B cell (primary cell): ENCODE measurements around the gene HTR3C. TPM values are rescaled to one million over a fixed set of nuclear protein-coding genes. Genes with fewer than 3 reads are reported as not detected.
A peak's percentile ranks its signal among the peaks of the same experiment; 100 is the strongest.

Source experiments
- ATAC-seq: fragments of 200-7000 bp; cut with Tn5 transposase; one replicate; pipeline ENCODE4 v1.10.0; 2021; ENCODE audit warnings: low read depth, mild to moderate bottlenecking, moderate number of reproducible peaks, moderate library complexity
- CTCF ChIA-PET: fragments of 350-600 bp; sonication (Branson Sonifier 250); formaldehyde crosslinking; loops from one replicate; lab custom pipeline; 2021; ENCODE audit warnings: antibody characterized with exemption, inconsistent platforms; lab: Charles Lee
- POLR2A ChIA-PET: fragments of 350-600 bp; sonication (Branson Sonifier 250); formaldehyde crosslinking; loops from one replicate; lab custom pipeline; 2021; ENCODE audit warnings: antibody characterized with exemption; lab: Charles Lee
- DNase-seq: peaks from one replicate; pipeline ENCODE4 v3.0.0; 2013
- H2AFZ ChIP-seq: 2 replicates; pipeline ENCODE4 v1.6.1; 2012; ENCODE audit warnings: mild to moderate bottlenecking, low read depth, low read length; ENCODE audit not compliant: insufficient read depth, poor library complexity, severe bottlenecking
- H3K27ac ChIP-seq, 2 donors: 1 replicate in 1 of 2; 2 replicates in 1 of 2; pipeline ENCODE4 v1.5.1; 2012 to 2013; ENCODE audit warnings: low read length in 2 of 2, mild to moderate bottlenecking in 2 of 2, moderate library complexity in 1 of 2
- H3K27me3 ChIP-seq, 4 experiments: fragments of 200-600 bp in 1 of 4; sonication (generic) in 1 of 4; replicated peaks in 1 of 4; 1 replicate in 2 of 4; 2 replicates in 2 of 4; pipeline versions ENCODE4 v1.6.1 to v1.7.0; 2013 to 2016; ENCODE audit warnings: low read length in 3 of 4, mild to moderate bottlenecking in 2 of 4, mixed read lengths in 1 of 4, moderate library complexity in 1 of 4; ENCODE audit not compliant: insufficient read depth in 4 of 4, control insufficient read depth in 3 of 4; ENCODE audit errors: control extremely low read depth in 1 of 4
- H3K36me3 ChIP-seq, 2 experiments: replicated peaks in 1 of 2; 1 replicate in 1 of 2; 2 replicates in 1 of 2; pipeline versions ENCODE4 v1.6.1 to v1.7.1; 2013; ENCODE audit warnings: low read length in 1 of 2; ENCODE audit not compliant: insufficient read depth in 2 of 2, control insufficient read depth in 1 of 2; ENCODE audit errors: control extremely low read depth in 1 of 2, extremely low read depth in 1 of 2
- H3K4me1 ChIP-seq, 2 donors: fragments of 200-600 bp in 1 of 2; sonication (generic) in 1 of 2; 1 replicate in 1 of 2; 2 replicates in 1 of 2; pipeline versions ENCODE4 v1.5.1 to v1.6.1; 2013 to 2017; ENCODE audit warnings: low read length in 2 of 2; ENCODE audit not compliant: control insufficient read depth in 2 of 2, insufficient read depth in 2 of 2
- H3K4me2 ChIP-seq: replicated peaks from 2 replicates; pipeline ENCODE3; 2012; ENCODE audit warnings: mild to moderate bottlenecking, low read depth, low read length; ENCODE audit not compliant: poor library complexity, severe bottlenecking
- H3K4me3 ChIP-seq, 5 experiments: fragments of 200-600 bp in 1 of 5; sonication (generic) in 1 of 5; 1 replicate in 3 of 5; 2 replicates in 2 of 5; pipeline versions ENCODE4 v1.5.1 to v1.7.0; 2011 to 2016; ENCODE audit warnings: low read length in 4 of 5, mild to moderate bottlenecking in 4 of 5, low read depth in 2 of 5, control low read depth in 1 of 5, moderate library complexity in 1 of 5; ENCODE audit not compliant: insufficient read depth in 1 of 5; ENCODE audit errors: control extremely low read depth in 1 of 5, extremely low read depth in 1 of 5
- H3K79me2 ChIP-seq: fragments of 200-600 bp; sonication (generic); one replicate; pipeline ENCODE4 v1.6.0; 2016; ENCODE audit warnings: low read length; ENCODE audit not compliant: control insufficient read depth, insufficient read depth
- H3K9ac ChIP-seq: fragments of 200-600 bp; sonication (generic); 2 replicates; pipeline ENCODE4 v1.6.1; 2017; ENCODE audit warnings: mild to moderate bottlenecking, low read length, moderate library complexity
- H3K9me3 ChIP-seq, 3 donors: one replicate each; pipeline versions ENCODE4 v1.6.1 to v1.7.1; 2013; ENCODE audit warnings: low read length in 2 of 3; ENCODE audit not compliant: control insufficient read depth in 2 of 3, insufficient read depth in 1 of 3; ENCODE audit errors: control extremely low read depth in 1 of 3
- H4K20me1 ChIP-seq: 2 replicates; pipeline ENCODE4 v1.6.0; 2012; ENCODE audit warnings: mild to moderate bottlenecking, low read length; ENCODE audit not compliant: insufficient read depth, control insufficient read depth, poor library complexity, severe bottlenecking
- H3K27ac Mint-ChIP-seq: one replicate; pipeline ENCODE4 v1.8.0; 2021; ENCODE audit warnings: mixed read lengths
- H3K27me3 Mint-ChIP-seq: one replicate; pipeline ENCODE4 v1.8.0; 2021; ENCODE audit warnings: mixed read lengths
- H3K4me1 Mint-ChIP-seq: one replicate; pipeline ENCODE4 v1.8.0; 2021; ENCODE audit warnings: mixed read lengths
- H3K4me3 Mint-ChIP-seq: one replicate; pipeline ENCODE4 v1.8.0; 2021; ENCODE audit warnings: mixed read lengths
- H3K9me3 Mint-ChIP-seq: one replicate; pipeline ENCODE4 v1.8.0; 2022; ENCODE audit warnings: mixed read lengths; ENCODE audit not compliant: insufficient read depth
- EZH2 ChIP-seq: IDR thresholded peaks from 2 replicates; pipeline ENCODE4 v1.6.1; 2012; ENCODE audit warnings: borderline replicate concordance, low read depth, mild to moderate bottlenecking, moderate library complexity, low read length; ENCODE audit not compliant: insufficient read depth, poor library complexity, severe bottlenecking
- WGBS: methylation state at CpG from one replicate; pipeline ENCODE4 v1.1.5; 2013; ENCODE audit warnings: missing lambda C conversion rate; ENCODE audit not compliant: insufficient coverage; 5-methylcytosine and 5-hydroxymethylcytosine counted together
- intact Hi-C: fragments of 100-400 bp; cut with micrococcal nuclease; formaldehyde crosslinking; loops from one replicate; pipeline ENCODE4 v1.10.0; 2022
- polyA plus RNA-seq: library from polyadenylated mRNA; depleted of rRNA; stranded (reverse); fragments of >200 nt; gene quantifications from 2 replicates; pipeline ENCODE4 v1.2.3, GENCODE V29; 2012
- total RNA-seq, 2 donors: library from RNA; stranded (reverse); fragments of 120-200 nt in 1 of 2; gene quantifications; 1 replicate in 1 of 2; 2 replicates in 1 of 2; pipeline versions ENCODE4 v1.2.3 to v1.2.4, GENCODE V29; 2013 to 2022
- TF ChIP-seq, protein P1 (sequence below): fragments of 200-600 bp; IDR thresholded peaks from one replicate; pipeline ENCODE4 v1.8.0; 2022; ENCODE audit warnings: antibody characterized with exemption, mild to moderate bottlenecking

Gene HTR3C
- total and polyA plus RNA-seq, 2 donors (not counting 1 experiment from before 2014, with no cell fraction given), result not detected

- Mint-ChIP-seq H3K27ac (no peak overlapping the region), H3K27me3 (peaks cover 6% of the 10 kb centered on the region), H3K9me3 (no peaks in the 10 kb centered on the region), H3K4me1 (peaks cover 20% of the 10 kb centered on the region), H3K4me3 (peak overlapping the region; percentile 100)
- TF ChIP-seq EZH2, result no peak
- TF ChIP-seq, protein P1, sequence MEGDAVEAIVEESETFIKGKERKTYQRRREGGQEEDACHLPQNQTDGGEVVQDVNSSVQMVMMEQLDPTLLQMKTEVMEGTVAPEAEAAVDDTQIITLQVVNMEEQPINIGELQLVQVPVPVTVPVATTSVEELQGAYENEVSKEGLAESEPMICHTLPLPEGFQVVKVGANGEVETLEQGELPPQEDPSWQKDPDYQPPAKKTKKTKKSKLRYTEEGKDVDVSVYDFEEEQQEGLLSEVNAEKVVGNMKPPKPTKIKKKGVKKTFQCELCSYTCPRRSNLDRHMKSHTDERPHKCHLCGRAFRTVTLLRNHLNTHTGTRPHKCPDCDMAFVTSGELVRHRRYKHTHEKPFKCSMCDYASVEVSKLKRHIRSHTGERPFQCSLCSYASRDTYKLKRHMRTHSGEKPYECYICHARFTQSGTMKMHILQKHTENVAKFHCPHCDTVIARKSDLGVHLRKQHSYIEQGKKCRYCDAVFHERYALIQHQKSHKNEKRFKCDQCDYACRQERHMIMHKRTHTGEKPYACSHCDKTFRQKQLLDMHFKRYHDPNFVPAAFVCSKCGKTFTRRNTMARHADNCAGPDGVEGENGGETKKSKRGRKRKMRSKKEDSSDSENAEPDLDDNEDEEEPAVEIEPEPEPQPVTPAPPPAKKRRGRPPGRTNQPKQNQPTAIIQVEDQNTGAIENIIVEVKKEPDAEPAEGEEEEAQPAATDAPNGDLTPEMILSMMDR, result no peak
- Histone ChIP-seq H3K4me2 (no peak overlapping the region), H3K9me3 (no peaks in the 10 kb centered on the region), H3K27me3 (no peaks in the 10 kb centered on the region), H3K79me2 (peaks cover 11% of the 10 kb centered on the region), H3K36me3 (no peaks in the 10 kb centered on the region), H3K4me1 (peaks cover 10 to 13% of the 10 kb centered on the region in 2 donors), H2AFZ (no peak overlapping the region), H3K9ac (no peak overlapping the region), H4K20me1 (no peaks in the 10 kb centered on the region), H3K4me3 (no peak overlapping the region), H3K27ac (no peak overlapping the region)
- 81% methylated on average over 2 of the region's 10 CpGs for WGBS
- POLR2A ChIA-PET, result no interaction called here
- ATAC-seq, result no peak
- intact Hi-C loops, result loop anchor here (2.0 to 5.0 kb wide), 3 partner anchors 111 to 797 kb away; partner anchors contain the start of genes PSMD2 and VPS8
- CTCF ChIA-PET, result interaction anchor here (1.0 to 5.6 kb wide), 11 partner anchors 9 to 136 kb away, joined by 3 to 84 read pairs (median 6); partner anchors contain the start of gene PARL
- no peak for DNase-seq
These were observed 37.3 kb upstream of the HTR3C start for GRCh38 chr3:184015381-184016019.

DNA sequence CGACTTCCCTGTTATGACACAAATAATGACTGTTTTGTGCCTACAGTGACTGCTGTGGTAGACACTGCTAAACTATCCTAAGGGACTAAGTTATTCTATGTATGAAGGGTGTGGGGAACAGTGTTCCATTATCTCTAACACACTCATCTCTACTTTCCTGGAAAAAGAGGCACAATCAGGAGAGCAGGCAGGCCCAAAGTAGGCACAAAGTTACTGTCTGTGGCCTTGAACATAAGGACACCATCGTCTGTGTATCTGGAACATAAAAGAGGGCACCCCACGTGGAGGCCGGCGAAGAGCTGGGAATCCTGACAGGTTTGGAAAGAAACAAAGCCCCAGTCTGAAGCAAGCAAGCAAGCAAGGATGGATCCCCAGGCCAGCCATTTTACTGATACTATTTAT is 36.7 kb upstream of the HTR3C start:
- no peaks in the 10 kb centered on the region for H3K9me3 Mint-ChIP-seq
- ATAC-seq (no peak), DNase-seq (no peak)
- Histone ChIP-seq H4K20me1 (no peaks in the 10 kb centered on the region), H3K27ac (no peak overlapping the region), H3K36me3 (no peaks in the 10 kb centered on the region), H3K9ac (no peak overlapping the region), H2AFZ (no peak overlapping the region), H3K9me3 (no peaks in the 10 kb centered on the region), H3K27me3 (no peaks in the 10 kb centered on the region), H3K4me3 (no peak overlapping the region), H3K79me2 (peaks cover 11% of the 10 kb centered on the region), H3K4me2 (no peak overlapping the region), H3K4me1 (peaks cover 10 to 13% of the 10 kb centered on the region in 2 donors)
- peaks cover 10% of the 10 kb centered on the region for H3K27me3 Mint-ChIP-seq
- POLR2A ChIA-PET, result no interaction called here
- intact Hi-C loops, result loop anchor here (2.0 to 5.0 kb wide), 3 partner anchors 111 to 797 kb away; partner anchors contain the start of genes PSMD2 and VPS8
- peak overlapping the region; percentile 100 for H3K4me3 Mint-ChIP-seq
- no peak overlapping the region for H3K27ac Mint-ChIP-seq
- TF ChIP-seq, protein P1, result no peak
- TF ChIP-seq EZH2, result no peak
- WGBS, result 100% methylated on average over 4 of the region's 5 CpGs
- peaks cover 20% of the 10 kb centered on the region for H3K4me1 Mint-ChIP-seq
- CTCF ChIA-PET, result interaction anchor here (1.6 to 5.6 kb wide), 4 partner anchors 9 to 120 kb away, joined by 6 to 84 read pairs (median 36); no protein-coding TSS in a partner anchor
